Colonic mucosa (tissue), 4 donors: Measurements from ENCODE around the gene LHX3. TPM values are rescaled to one million over a fixed set of nuclear protein-coding genes. Genes with fewer than 3 reads are reported as not detected.

Experiments used
- DNase-seq: peaks from one replicate; pipeline ENCODE4 v3.0.0-alpha.2; 2020
- H3K27ac ChIP-seq: fragments of 200-600 bp; one replicate; pipeline ENCODE4 v1.8.0; 2021
- H3K27me3 ChIP-seq: fragments of 200-600 bp; one replicate; pipeline ENCODE4 v1.8.0; 2021
- H3K36me3 ChIP-seq: fragments of 200-600 bp; one replicate; pipeline ENCODE4 v1.8.0; 2021
- H3K4me1 ChIP-seq: fragments of 200-600 bp; one replicate; pipeline ENCODE4 v1.8.0; 2021; ENCODE audit warnings: mild to moderate bottlenecking
- H3K4me3 ChIP-seq: fragments of 200-600 bp; one replicate; pipeline ENCODE4 v1.8.0; 2021
- H3K9ac ChIP-seq, 2 donors: one replicate each; pipeline ENCODE4 v1.7.0; 2013; ENCODE audit warnings: control low read depth in 2 of 2, low read depth in 2 of 2, low read length in 2 of 2
- H3K9me3 ChIP-seq: fragments of 200-600 bp; one replicate; pipeline ENCODE4 v1.8.0; 2021
- intact Hi-C: fragments of 100-400 bp; cut with DNase I; formaldehyde crosslinking; loops from one replicate; pipeline ENCODE4 v1.14.1; 2022
- total RNA-seq, 2 donors: library from RNA; stranded (reverse); fragmentation: NEBNext Ultra II Directional in 1 of 2; extraction: Animal tissue kit (Norgen Biotek cat#: 25700) in 1 of 2; gene quantifications; one replicate each; pipeline ENCODE4 v1.2.1, GENCODE V29; 2021
- TF ChIP-seq, protein P1 (sequence below): fragments of 200-600 bp; IDR thresholded peaks from one replicate; pipeline ENCODE4 v1.8.0; 2022; ENCODE audit warnings: antibody characterized with exemption, mild to moderate bottlenecking
- donor health status: healthy.
- donor health status: DM: no; HTN: no; CAD: no.
- donor health status: DM: no; HTN: no; CAD: no.

Gene LHX3
- total RNA-seq, 2 donors from 2014 or later = not detected

DNA sequence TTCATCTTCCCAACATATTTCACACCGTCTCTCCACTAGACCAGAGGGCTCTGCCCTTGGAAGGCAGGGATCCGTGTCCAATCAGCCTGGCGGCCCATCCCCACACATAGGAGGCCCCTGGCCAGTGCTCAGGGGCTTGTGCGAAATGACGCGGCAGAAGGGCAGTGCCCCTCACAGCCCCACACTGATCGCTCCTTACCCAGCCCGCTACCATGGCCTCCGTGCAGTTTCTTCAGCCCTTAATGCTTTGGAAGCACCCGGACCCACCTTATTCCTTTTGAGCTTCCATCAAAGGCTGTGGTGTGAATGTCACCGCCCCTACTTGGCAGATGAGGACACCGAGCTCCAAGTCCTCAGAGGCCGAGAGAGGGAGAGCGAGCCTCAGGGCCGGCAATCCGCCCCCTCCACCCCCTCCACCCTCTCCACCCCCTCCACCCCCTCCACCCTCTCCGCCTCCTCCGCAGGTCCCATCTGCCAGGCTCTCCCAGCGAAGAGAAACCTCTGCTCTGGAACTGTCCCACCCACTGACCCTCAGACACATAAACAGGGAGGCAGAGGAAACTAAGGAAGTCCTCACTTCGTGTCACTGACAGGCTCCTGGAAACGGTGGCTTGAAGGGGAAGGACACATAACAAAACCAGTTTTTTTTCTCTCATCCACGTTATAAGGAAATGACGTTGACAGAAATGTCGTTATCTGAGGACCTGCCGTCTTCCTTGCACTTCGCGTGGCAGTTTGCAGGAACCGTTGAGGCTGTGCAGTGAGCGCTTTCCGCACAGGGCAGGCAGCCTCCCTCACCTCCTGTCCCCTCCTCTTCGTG, 26.8 kb upstream of the LHX3 start:
- no peak overlapping the region for H3K27ac ChIP-seq
- DNase-seq = no peak
- H3K27me3 ChIP-seq = no peaks in the 10 kb centered on the region
- H3K9ac ChIP-seq = no peak overlapping the region
- no peaks in the 10 kb centered on the region for H3K4me1 ChIP-seq
- no peaks in the 10 kb centered on the region for H3K36me3 ChIP-seq
- H3K9me3 ChIP-seq = no peaks in the 10 kb centered on the region
- intact Hi-C loops = no loop called here
- no peak overlapping the region for H3K4me3 ChIP-seq
- TF ChIP-seq, protein P1, sequence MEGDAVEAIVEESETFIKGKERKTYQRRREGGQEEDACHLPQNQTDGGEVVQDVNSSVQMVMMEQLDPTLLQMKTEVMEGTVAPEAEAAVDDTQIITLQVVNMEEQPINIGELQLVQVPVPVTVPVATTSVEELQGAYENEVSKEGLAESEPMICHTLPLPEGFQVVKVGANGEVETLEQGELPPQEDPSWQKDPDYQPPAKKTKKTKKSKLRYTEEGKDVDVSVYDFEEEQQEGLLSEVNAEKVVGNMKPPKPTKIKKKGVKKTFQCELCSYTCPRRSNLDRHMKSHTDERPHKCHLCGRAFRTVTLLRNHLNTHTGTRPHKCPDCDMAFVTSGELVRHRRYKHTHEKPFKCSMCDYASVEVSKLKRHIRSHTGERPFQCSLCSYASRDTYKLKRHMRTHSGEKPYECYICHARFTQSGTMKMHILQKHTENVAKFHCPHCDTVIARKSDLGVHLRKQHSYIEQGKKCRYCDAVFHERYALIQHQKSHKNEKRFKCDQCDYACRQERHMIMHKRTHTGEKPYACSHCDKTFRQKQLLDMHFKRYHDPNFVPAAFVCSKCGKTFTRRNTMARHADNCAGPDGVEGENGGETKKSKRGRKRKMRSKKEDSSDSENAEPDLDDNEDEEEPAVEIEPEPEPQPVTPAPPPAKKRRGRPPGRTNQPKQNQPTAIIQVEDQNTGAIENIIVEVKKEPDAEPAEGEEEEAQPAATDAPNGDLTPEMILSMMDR = no peak

DNA sequence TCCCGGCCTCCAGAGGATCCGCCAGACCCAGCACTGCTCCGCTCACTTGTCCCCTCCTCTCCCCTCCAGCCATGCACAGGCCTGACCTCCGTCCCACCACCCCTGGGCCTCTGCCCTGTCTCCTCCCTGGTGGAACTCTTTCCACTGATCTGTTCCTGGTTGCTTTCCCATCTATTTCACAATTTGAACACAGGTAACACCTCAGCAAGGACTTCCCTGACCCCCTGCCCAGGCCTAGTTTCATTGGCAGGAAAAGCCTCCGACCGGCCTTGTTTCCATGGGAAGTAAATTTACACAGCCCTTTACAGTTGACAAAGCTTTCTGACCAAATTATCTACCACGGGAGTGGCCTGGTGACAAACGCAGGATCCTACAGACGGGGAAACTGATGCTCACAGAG, 25.8 kb upstream of the LHX3 start:
- H3K4me3 ChIP-seq = no peak overlapping the region
- no peaks in the 10 kb centered on the region for H3K36me3 ChIP-seq
- no peak overlapping the region for H3K27ac ChIP-seq
- H3K9ac ChIP-seq = no peak overlapping the region
- no peak for DNase-seq
- H3K27me3 ChIP-seq = no peaks in the 10 kb centered on the region
- H3K4me1 ChIP-seq = no peaks in the 10 kb centered on the region
- TF ChIP-seq, protein P1 = no peak
- H3K9me3 ChIP-seq = no peaks in the 10 kb centered on the region
- intact Hi-C loops = no loop called here

DNA sequence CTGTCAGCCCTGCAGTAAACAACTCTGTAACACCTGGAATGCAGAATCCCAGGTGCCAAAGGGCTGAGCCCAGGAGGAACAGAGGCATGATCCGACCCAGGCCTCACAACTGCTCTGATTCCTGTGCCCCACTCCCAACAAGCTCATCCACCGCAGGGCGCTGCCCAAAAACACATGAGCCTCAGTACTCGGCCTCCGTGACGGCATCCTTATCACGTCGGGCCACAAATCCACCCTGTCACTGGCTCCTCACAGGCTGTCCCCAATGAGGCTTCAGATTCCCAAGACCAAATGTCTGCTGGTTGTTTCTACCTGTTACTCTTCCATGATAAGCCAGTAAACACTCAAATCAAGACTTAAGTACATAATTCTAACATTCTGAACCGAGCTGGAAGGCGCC, 25.4 kb upstream of the LHX3 start:
- H3K27ac ChIP-seq = no peak overlapping the region
- no peaks in the 10 kb centered on the region for H3K9me3 ChIP-seq
- H3K9ac ChIP-seq = no peak overlapping the region
- intact Hi-C loops = no loop called here
- H3K27me3 ChIP-seq = no peaks in the 10 kb centered on the region
- H3K36me3 ChIP-seq = no peaks in the 10 kb centered on the region
- DNase-seq = no peak
- TF ChIP-seq, protein P1 = no peak
- H3K4me1 ChIP-seq = no peaks in the 10 kb centered on the region
- no peak overlapping the region for H3K4me3 ChIP-seq

DNA sequence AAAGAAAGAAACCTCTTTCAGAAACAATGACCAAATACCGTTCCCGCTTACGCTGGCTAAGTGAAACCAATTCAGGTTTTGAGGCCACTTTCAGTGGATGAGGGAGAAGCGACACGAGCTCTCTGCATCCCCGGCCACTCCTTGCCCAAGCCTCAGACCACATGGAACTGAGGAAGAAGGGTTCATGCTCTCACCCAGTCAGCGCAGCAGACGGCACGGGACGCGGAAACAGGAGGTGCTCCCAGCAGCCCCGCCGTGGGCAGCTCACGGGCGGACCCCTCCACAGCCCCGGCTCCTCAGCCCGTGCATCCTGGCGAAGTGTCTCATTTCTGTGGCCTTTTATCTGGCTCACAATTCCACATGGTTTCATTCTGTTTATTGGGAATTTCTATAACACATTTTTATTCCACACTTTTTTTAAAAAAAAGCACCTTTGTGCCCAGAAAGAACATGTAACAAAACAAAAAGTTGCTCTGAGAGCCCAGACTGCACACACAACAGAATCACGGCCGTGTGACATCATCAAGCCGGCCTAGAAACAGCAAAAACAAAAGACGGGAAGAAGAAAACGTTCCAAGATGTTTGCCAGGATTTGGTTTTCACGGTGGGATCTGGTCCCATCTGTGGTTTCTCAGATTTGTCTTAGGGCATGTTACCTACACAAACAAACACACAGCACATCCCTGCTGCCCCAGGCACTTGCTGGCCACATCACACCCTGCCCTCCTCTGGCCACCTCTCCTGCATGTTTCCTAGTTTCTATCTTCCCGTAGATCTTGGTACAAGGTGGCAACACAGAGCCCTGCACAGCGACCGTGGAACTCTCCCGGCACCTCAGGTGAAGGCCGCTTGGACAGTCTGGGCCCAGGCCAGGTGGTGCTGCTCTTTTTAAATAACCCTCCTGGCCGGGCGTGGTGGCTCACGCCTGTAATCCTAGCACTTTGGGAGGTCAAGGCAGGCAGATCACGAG, 24.5 kb upstream of the LHX3 start:
- Histone ChIP-seq H3K4me1 (no peaks in the 10 kb centered on the region), H3K9me3 (no peaks in the 10 kb centered on the region), H3K27me3 (no peaks in the 10 kb centered on the region), H3K4me3 (no peak overlapping the region), H3K36me3 (no peaks in the 10 kb centered on the region), H3K27ac (no peak overlapping the region), H3K9ac (no peak overlapping the region)
- intact Hi-C loops = no loop called here
- no peak for DNase-seq
- TF ChIP-seq, protein P1 = no peak

DNA sequence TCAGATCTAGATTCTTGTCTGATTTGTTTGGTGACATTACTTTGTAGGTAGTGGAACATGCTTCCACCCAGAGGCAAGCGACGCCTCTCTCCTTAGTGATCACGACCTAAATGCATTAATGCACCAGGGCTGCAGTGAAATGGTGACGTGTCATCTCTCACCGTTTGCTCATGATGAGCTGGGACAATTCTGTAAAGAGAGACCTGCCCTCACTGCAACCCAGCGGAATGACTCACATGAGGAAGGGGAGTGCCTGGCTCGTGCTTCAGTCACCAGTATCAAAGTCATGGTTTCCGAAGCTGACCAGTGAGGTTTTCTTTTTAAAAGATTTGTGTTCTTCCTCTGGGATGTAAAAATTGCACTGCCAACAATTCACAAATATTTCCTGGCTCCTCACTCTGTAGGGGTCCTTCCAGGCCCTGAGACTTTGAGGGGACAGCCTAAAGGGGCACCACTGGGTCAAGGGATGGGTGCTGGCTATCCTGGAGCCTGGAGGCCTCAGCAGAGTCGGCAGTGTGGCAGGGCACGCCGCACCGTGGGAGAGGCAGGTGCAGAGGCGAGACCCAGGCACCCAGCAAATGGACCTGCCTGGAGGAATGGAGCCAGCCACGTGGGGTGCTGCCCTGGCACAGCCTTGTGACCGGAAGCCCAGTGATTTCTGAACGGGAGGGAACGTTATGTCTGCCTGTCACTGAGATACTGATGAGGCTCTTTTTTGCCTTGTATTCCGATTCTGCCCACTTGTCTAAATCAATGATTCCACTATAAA, 23.4 kb upstream of the LHX3 start:
- Histone ChIP-seq H3K36me3 (no peaks in the 10 kb centered on the region), H3K9ac (no peak overlapping the region), H3K27ac (no peak overlapping the region)

More for the DNA sequence above, 23.4 kb upstream of the LHX3 start:
- TF ChIP-seq, protein P1 = no peak
- no peak for DNase-seq
- no peak overlapping the region for H3K4me3 ChIP-seq
- no peaks in the 10 kb centered on the region for H3K9me3 ChIP-seq
- H3K4me1 ChIP-seq = no peaks in the 10 kb centered on the region
- intact Hi-C loops = no loop called here
- H3K27me3 ChIP-seq = no peaks in the 10 kb centered on the region
